Chondrocyte (in vitro differentiated cells): ENCODE data around the gene TUSC2. TPM values are rescaled to one million over a fixed set of nuclear protein-coding genes. Genes with fewer than 3 reads are reported as not detected.

Experiments used
- DNase-seq: peaks from one replicate; pipeline ENCODE4 v3.0.0; 2021; ENCODE audit warnings: mixed read lengths, low spot score
- H3K27ac Mint-ChIP-seq: one replicate; pipeline ENCODE4 v1.8.0; 2021; ENCODE audit warnings: mild to moderate bottlenecking, moderate library complexity, mixed read lengths; ENCODE audit not compliant: unreplicated experiment
- H3K27me3 Mint-ChIP-seq: 2 replicates; pipeline ENCODE4 v1.8.0; 2021; ENCODE audit warnings: low read depth, mixed read lengths
- H3K36me3 Mint-ChIP-seq: 2 replicates; pipeline ENCODE4 v1.8.0; 2021; ENCODE audit warnings: low read depth, mixed read lengths
- H3K4me1 Mint-ChIP-seq: 2 replicates; pipeline ENCODE4 v1.8.0; 2021; ENCODE audit warnings: low read depth, mild to moderate bottlenecking, mixed read lengths
- H3K4me3 Mint-ChIP-seq: one replicate; pipeline ENCODE4 v1.8.0; 2021; ENCODE audit warnings: mild to moderate bottlenecking, moderate library complexity, mixed read lengths; ENCODE audit not compliant: unreplicated experiment
- H3K9me3 Mint-ChIP-seq: 2 replicates; pipeline ENCODE4 v1.8.0; 2021; ENCODE audit warnings: low read depth, mixed read lengths
- long read RNA-seq: library from polyadenylated mRNA; stranded (forward); transcript quantifications from one replicate; pipeline ENCODE4 v2.0.0, GENCODE V29; 2021
- total RNA-seq: library from RNA; stranded (reverse); gene quantifications from 3 replicates; pipeline ENCODE4 v1.2.1, GENCODE V29; 2021
- TF ChIP-seq, protein P1 (sequence below): fragments of 200-600 bp; sonication (generic); IDR thresholded peaks from 2 replicates; pipeline ENCODE4 v1.5.0; 2021; ENCODE audit warnings: antibody characterized with exemption, mild to moderate bottlenecking, moderate library complexity

The TUSC2 gene, protein sequence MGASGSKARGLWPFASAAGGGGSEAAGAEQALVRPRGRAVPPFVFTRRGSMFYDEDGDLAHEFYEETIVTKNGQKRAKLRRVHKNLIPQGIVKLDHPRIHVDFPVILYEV
- 15.3 to 18.6 TPM (median 17.0 TPM) in 3 replicates for total RNA-seq
- long read RNA-seq, transcript TUSC2-201 (3 exons, 1,691 nt) = major isoform, 45 of 59 reads
- long read RNA-seq, partial matches to known transcripts = 2 of 59 reads
- long read RNA-seq, other reads (novel, unspliced or antisense) = 8 of 59 reads

DNA sequence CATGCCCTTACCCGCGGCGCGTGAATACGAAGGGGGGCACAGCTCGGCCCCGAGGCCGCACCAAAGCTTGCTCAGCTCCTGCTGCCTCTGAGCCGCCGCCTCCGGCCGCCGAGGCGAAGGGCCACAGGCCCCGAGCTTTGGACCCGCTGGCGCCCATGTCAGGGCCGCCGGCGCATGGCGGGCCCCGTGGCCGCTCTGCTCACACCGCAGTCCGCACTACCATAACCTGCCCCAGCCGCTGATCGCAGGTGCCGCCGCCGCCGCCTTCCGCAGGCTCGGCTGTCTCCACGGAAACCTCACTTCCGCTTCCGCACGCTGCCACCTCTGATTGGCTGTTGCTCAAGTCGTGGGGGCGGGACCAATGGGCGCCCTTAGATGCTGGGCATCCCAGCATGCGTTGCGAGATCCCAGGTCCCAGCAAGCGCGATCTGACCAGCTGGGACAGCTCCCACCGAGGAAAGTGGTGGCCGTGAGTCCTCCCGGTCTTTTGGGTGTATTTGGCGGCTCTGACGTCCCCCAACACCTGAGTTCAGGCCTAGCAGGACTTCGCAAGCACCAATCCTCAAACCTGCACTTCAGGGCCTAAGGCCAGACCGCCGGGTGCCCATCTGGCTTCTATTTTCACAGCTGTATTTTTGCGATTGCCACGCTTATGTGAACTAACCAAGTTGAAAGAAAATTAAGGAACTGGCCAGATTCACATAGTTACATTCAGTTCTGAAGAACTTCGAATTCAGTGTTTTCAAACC lies at the start of gene TUSC2:
TSS of gene TUSC2 (minus strand) at position 281 of the 749 bp plus-strand sequence. CDS start at position 157, 124 bp downstream.
- H3K4me1 Mint-ChIP-seq = peaks cover 22% of the 10 kb centered on the region

DNA sequence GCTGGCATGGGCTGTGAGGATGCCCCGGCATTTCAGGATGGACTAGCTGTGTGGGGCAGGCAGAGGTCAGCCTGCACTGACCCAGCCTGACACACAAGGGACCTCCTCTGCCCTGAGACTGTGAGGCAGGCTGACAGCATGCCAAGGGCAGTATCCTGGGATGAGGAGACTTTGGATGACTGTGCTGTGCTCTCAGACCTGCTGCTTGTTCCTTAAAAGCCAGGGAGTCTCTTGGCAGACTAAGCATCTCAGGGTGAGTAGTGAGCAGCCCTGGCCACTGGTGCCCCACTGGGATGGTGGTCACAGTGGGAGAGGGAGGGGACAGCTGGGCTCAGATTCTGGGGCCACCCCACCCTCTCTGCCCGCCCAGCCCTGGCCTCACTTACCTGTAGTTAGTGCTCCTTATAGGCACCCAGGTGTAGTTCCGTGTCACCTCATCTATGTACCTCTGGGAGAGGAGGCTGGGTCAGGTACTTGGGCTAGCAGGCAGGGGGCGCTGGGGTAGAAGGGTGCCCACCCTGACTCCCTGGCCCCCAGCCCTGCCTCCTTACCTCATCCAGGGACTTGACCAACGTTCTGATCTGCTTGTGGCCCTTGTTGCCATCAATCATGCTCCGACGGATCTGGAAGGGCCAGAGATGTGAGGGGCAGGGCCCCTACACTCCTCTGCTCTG lies 47.4 kb upstream of the TUSC2 start:
- TF ChIP-seq, protein P1, sequence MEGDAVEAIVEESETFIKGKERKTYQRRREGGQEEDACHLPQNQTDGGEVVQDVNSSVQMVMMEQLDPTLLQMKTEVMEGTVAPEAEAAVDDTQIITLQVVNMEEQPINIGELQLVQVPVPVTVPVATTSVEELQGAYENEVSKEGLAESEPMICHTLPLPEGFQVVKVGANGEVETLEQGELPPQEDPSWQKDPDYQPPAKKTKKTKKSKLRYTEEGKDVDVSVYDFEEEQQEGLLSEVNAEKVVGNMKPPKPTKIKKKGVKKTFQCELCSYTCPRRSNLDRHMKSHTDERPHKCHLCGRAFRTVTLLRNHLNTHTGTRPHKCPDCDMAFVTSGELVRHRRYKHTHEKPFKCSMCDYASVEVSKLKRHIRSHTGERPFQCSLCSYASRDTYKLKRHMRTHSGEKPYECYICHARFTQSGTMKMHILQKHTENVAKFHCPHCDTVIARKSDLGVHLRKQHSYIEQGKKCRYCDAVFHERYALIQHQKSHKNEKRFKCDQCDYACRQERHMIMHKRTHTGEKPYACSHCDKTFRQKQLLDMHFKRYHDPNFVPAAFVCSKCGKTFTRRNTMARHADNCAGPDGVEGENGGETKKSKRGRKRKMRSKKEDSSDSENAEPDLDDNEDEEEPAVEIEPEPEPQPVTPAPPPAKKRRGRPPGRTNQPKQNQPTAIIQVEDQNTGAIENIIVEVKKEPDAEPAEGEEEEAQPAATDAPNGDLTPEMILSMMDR = peak; percentile 29
- no peak overlapping the region for H3K4me3 Mint-ChIP-seq
- no peak overlapping the region for H3K27ac Mint-ChIP-seq
- DNase-seq = no peak
- peaks cover 11% of the 10 kb centered on the region for H3K27me3 Mint-ChIP-seq
- no peaks in the 10 kb centered on the region for H3K4me1 Mint-ChIP-seq
- H3K9me3 Mint-ChIP-seq = no peaks in the 10 kb centered on the region
- no peaks in the 10 kb centered on the region for H3K36me3 Mint-ChIP-seq

More for the DNA sequence above, at the start of gene TUSC2:
- Mint-ChIP-seq H3K27me3 (no peaks in the 10 kb centered on the region), H3K9me3 (no peaks in the 10 kb centered on the region), H3K27ac (peak within 1 kb of the TSS; percentile 93), H3K4me3 (peak within 1 kb of the TSS; percentile 86), H3K36me3 (peaks cover 4% of the 10 kb centered on the region)
- DNase-seq = no peak
- TF ChIP-seq, protein P1 = no peak

DNA sequence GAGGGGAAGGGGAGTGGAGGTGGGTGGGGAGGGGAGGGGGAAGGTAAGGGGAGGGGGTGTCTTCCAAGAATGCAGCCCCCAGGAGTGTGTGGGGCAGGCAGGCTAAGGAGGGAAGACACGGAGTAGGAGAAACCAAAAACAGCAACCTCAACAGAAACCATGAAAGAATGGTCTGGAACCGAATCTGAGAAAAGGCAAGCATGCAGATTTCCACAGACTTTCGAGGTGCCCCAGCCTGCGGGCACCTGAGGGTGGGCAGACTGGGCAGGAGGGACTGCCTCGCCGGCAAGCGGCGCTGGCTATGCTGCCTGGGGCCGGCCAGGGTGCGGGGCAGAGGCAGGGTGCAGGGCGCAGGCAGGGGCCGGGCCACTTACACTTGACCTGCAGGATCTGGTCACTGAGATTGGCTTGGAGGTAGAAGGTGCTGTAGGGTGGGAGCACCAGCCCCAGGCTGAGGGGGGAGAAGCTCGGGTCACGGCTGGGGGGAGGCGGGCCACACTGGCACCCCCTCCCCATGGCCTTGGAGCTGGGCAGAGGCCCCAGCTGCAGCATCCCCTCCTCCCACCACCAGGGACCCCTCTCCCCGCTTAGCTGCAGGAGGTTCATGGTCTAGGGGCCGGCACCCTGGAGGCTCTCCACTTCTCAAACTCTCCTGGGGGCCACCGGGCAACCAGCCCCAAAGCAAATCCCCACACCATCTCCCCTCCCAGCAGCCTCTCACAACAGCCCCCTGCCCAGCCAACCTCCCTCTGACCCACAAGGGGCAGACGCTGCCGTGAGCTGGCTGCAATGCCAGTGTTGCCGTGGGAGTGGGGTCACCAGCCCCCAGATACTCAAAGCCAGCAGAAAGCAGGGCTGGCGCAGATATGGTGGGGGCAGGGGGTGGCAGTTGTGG lies 46.6 kb upstream of the TUSC2 start:
- no peak overlapping the region for H3K4me3 Mint-ChIP-seq
- no peak for DNase-seq
- H3K36me3 Mint-ChIP-seq = no peaks in the 10 kb centered on the region
- peaks cover 11% of the 10 kb centered on the region for H3K27me3 Mint-ChIP-seq
- no peaks in the 10 kb centered on the region for H3K9me3 Mint-ChIP-seq
- no peaks in the 10 kb centered on the region for H3K4me1 Mint-ChIP-seq
- TF ChIP-seq, protein P1 = no peak
- H3K27ac Mint-ChIP-seq = no peak overlapping the region

DNA sequence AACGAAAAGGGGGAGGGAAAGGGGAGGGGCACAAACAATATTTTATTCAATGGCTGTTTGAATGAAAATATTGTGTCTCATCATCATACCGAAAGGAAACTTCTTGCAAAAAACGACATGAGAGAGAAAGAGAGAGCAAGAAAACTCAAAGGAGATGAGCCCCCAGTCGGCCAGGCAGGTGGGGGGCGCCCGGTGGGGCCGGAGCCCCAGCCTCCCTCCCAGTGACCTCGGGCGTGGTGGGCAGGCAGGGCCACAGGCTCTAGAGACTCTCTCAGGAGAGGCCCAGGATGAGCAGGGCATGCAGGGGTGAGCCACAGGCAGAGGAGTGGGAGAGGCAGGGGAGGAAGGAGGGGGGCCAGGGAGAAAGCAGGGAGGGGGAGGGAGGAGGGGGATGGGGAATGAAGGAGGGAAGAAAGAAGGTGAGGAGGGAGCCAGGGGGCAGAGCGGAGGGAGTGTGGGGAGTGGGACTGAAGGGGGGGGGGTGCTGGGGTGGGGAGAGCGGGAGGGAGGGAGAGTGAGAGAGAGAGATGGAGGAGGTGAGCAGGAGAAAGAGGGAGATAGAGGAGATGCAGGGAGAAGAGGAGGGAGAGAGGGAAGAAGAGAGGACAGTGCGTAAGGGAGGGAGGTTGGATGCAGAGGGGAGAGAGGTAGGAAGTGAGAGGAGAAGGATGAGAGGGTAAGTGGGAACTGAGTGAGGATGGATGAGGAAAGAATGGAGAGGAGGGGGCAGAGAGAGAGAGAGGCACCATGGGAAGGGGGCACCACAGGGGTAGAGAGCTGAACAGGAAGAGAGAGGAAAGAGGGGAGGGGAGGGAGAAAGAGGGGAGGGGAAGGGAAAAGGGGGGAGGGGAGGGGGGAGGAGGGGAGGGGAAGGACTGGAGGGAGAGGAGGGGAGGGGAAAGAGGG lies 45.4 kb upstream of the TUSC2 start:
- Mint-ChIP-seq H3K9me3 (no peaks in the 10 kb centered on the region), H3K4me3 (no peak overlapping the region)

More for the DNA sequence above, 45.4 kb upstream of the TUSC2 start:
- Mint-ChIP-seq H3K27me3 (peaks cover 9% of the 10 kb centered on the region), H3K36me3 (no peaks in the 10 kb centered on the region), H3K27ac (no peak overlapping the region), H3K4me1 (no peaks in the 10 kb centered on the region)
- TF ChIP-seq, protein P1 = no peak
- DNase-seq = no peak
